ENCODE data around the gene SPDL1. TPM values are rescaled to one million over a fixed set of nuclear protein-coding genes. Genes with fewer than 3 reads are reported as not detected.

The SPDL1 gene
- total and polyA plus RNA-seq, 4 donors = 0.89 to 11.5 (median 3.0) TPM

DNA sequence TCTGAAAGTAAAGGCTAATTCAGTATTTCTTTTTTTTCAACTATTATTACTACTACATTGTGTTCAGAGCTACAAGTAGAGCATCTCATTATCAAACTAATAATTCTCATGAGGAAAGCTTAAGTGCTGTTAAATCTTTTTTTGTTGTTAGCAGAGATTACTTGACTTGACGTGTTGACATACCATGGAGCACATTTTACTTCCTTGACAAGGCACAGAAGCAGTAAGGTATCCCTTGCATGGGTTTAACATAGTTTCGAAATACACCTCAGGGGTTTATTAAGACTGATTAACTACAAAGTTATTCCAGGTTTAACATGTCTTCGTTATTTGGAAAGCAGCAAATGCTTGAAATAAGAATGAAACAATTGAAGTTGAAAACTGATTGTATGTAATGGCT lies 7.0 kb downstream of the SPDL1 start:
- Histone ChIP-seq H3K9ac (ENCODE audit: low read depth in 1 of 2, low read length in 2 of 2) (no peak overlapping the region), H3K4me3 (ENCODE audit: low read depth in 1 of 3, low read length in 3 of 3) (no peak overlapping the region), H3K4me1 (ENCODE audit: control insufficient read depth in 4 of 4, insufficient read depth in 4 of 4, low read length in 3 of 4) (no peaks in the 10 kb centered on the region), H3K36me3 (ENCODE audit: control insufficient read depth in 4 of 4, insufficient read depth in 3 of 4, low read depth in 1 of 4, low read length in 3 of 4) (peaks cover 0 to 13% (median 2%) of the 10 kb centered on the region in 4 donors), H3K27ac (ENCODE audit: low read depth in 1 of 2, low read length in 2 of 2) (no peak overlapping the region), H3K27me3 (ENCODE audit: control insufficient read depth in 4 of 4, insufficient read depth in 4 of 4, low read length in 3 of 4) (no peaks in the 10 kb centered on the region), H3K9me3 (ENCODE audit: control insufficient read depth in 4 of 4, low read length in 3 of 4) (no peaks in the 10 kb centered on the region)
- TF ChIP-seq, protein P1, sequence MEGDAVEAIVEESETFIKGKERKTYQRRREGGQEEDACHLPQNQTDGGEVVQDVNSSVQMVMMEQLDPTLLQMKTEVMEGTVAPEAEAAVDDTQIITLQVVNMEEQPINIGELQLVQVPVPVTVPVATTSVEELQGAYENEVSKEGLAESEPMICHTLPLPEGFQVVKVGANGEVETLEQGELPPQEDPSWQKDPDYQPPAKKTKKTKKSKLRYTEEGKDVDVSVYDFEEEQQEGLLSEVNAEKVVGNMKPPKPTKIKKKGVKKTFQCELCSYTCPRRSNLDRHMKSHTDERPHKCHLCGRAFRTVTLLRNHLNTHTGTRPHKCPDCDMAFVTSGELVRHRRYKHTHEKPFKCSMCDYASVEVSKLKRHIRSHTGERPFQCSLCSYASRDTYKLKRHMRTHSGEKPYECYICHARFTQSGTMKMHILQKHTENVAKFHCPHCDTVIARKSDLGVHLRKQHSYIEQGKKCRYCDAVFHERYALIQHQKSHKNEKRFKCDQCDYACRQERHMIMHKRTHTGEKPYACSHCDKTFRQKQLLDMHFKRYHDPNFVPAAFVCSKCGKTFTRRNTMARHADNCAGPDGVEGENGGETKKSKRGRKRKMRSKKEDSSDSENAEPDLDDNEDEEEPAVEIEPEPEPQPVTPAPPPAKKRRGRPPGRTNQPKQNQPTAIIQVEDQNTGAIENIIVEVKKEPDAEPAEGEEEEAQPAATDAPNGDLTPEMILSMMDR (IDR thresholded peaks at IDR 0.05; ENCODE audit: low read depth, low read length, missing input control) = no peak
- no peak for TF ChIP-seq FOXA2 (IDR thresholded peaks at IDR 0.05)
- no peak for TF ChIP-seq FOXA1 (IDR thresholded peaks at IDR 0.05)
- TF ChIP-seq RXRA (IDR thresholded peaks at IDR 0.05) = no peak
- TF ChIP-seq EGR1 (IDR thresholded peaks at IDR 0.05; ENCODE audit: low read depth in 2 of 2) = no peak
- TF ChIP-seq RAD21 (IDR thresholded peaks at IDR 0.05) = no peak
- no peak for TF ChIP-seq TAF1 (conservative IDR thresholded peaks at IDR 0.05)
- no peak for TF ChIP-seq GABPA (IDR thresholded peaks at IDR 0.05 in 1 of 2, conservative IDR thresholded peaks at IDR 0.05 in 1 of 2)
- TF ChIP-seq, protein P2, sequence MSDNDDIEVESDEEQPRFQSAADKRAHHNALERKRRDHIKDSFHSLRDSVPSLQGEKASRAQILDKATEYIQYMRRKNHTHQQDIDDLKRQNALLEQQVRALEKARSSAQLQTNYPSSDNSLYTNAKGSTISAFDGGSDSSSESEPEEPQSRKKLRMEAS (IDR thresholded peaks at IDR 0.05) = no peak
- TF ChIP-seq JUND (IDR thresholded peaks at IDR 0.05) = no peak
- TF ChIP-seq HNF4G (IDR thresholded peaks at IDR 0.05) = no peak
- no peak for TF ChIP-seq HNF4A (conservative IDR thresholded peaks at IDR 0.05)
- TF ChIP-seq, protein P3, sequence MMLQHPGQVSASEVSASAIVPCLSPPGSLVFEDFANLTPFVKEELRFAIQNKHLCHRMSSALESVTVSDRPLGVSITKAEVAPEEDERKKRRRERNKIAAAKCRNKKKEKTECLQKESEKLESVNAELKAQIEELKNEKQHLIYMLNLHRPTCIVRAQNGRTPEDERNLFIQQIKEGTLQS (IDR thresholded peaks at IDR 0.05) = no peak
- no peak for TF ChIP-seq NR2F2 (IDR thresholded peaks at IDR 0.05)
- no peak for TF ChIP-seq YY1 (IDR thresholded peaks at IDR 0.05)
- TF ChIP-seq SP1 (IDR thresholded peaks at IDR 0.05) = no peak
- DNase-seq (ENCODE audit: low spot score) = no peak
- 95% methylated on average over 3 of the region's 3 CpGs for WGBS

DNA sequence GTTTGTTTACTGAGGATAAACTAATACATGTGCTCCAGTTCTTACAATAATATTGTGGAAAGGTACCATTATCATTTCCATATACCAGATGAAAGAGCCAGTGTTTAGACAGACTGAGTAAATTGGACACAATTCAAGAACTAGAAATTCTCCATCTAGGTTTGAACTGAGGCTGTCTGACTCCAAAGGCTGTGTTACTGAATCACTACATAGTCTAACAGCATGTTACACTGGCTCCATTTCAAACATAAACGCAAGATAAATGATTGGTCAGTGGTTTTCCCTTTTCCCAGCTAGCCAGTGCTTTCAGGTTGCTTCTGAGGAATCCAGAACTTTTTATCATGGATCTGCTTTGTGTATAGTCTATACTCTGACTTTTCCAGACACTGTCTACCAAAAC lies 8.1 kb downstream of the SPDL1 start:
- Histone ChIP-seq H3K27ac (ENCODE audit: low read depth in 1 of 2, low read length in 2 of 2) (no peak overlapping the region), H3K4me1 (ENCODE audit: control insufficient read depth in 4 of 4, insufficient read depth in 4 of 4, low read length in 3 of 4) (no peaks in the 10 kb centered on the region), H3K9ac (ENCODE audit: low read depth in 1 of 2, low read length in 2 of 2) (no peak overlapping the region), H3K4me3 (ENCODE audit: low read depth in 1 of 3, low read length in 3 of 3) (no peak overlapping the region), H3K27me3 (ENCODE audit: control insufficient read depth in 4 of 4, insufficient read depth in 4 of 4, low read length in 3 of 4) (no peaks in the 10 kb centered on the region), H3K9me3 (ENCODE audit: control insufficient read depth in 4 of 4, low read length in 3 of 4) (no peaks in the 10 kb centered on the region), H3K36me3 (ENCODE audit: control insufficient read depth in 4 of 4, insufficient read depth in 3 of 4, low read depth in 1 of 4, low read length in 3 of 4) (peaks cover 0 to 16% (median 2%) of the 10 kb centered on the region in 4 donors)
- no peak for DNase-seq (ENCODE audit: low spot score)
- WGBS = 0% methylated on average over 1 of the region's 1 CpG
- TF ChIP-seq, protein P4, sequence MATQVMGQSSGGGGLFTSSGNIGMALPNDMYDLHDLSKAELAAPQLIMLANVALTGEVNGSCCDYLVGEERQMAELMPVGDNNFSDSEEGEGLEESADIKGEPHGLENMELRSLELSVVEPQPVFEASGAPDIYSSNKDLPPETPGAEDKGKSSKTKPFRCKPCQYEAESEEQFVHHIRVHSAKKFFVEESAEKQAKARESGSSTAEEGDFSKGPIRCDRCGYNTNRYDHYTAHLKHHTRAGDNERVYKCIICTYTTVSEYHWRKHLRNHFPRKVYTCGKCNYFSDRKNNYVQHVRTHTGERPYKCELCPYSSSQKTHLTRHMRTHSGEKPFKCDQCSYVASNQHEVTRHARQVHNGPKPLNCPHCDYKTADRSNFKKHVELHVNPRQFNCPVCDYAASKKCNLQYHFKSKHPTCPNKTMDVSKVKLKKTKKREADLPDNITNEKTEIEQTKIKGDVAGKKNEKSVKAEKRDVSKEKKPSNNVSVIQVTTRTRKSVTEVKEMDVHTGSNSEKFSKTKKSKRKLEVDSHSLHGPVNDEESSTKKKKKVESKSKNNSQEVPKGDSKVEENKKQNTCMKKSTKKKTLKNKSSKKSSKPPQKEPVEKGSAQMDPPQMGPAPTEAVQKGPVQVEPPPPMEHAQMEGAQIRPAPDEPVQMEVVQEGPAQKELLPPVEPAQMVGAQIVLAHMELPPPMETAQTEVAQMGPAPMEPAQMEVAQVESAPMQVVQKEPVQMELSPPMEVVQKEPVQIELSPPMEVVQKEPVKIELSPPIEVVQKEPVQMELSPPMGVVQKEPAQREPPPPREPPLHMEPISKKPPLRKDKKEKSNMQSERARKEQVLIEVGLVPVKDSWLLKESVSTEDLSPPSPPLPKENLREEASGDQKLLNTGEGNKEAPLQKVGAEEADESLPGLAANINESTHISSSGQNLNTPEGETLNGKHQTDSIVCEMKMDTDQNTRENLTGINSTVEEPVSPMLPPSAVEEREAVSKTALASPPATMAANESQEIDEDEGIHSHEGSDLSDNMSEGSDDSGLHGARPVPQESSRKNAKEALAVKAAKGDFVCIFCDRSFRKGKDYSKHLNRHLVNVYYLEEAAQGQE (IDR thresholded peaks at IDR 0.05) = no peak
- no peak for TF ChIP-seq FOXA2 (IDR thresholded peaks at IDR 0.05)
- TF ChIP-seq NR2F2 (IDR thresholded peaks at IDR 0.05) = no peak
- no peak for TF ChIP-seq SP1 (IDR thresholded peaks at IDR 0.05)
- no peak for TF ChIP-seq GABPA (IDR thresholded peaks at IDR 0.05 in 1 of 2, conservative IDR thresholded peaks at IDR 0.05 in 1 of 2)
- no peak for TF ChIP-seq YY1 (IDR thresholded peaks at IDR 0.05)
- TF ChIP-seq HNF4G (IDR thresholded peaks at IDR 0.05) = no peak
- TF ChIP-seq, protein P2 (IDR thresholded peaks at IDR 0.05) = no peak
- TF ChIP-seq, protein P1 (IDR thresholded peaks at IDR 0.05; ENCODE audit: low read depth, low read length, missing input control) = no peak
- no peak for TF ChIP-seq RXRA (IDR thresholded peaks at IDR 0.05)
- TF ChIP-seq EGR1 (IDR thresholded peaks at IDR 0.05; ENCODE audit: low read depth in 2 of 2) = no peak
- TF ChIP-seq HNF4A (conservative IDR thresholded peaks at IDR 0.05) = no peak
- TF ChIP-seq, protein P5, sequence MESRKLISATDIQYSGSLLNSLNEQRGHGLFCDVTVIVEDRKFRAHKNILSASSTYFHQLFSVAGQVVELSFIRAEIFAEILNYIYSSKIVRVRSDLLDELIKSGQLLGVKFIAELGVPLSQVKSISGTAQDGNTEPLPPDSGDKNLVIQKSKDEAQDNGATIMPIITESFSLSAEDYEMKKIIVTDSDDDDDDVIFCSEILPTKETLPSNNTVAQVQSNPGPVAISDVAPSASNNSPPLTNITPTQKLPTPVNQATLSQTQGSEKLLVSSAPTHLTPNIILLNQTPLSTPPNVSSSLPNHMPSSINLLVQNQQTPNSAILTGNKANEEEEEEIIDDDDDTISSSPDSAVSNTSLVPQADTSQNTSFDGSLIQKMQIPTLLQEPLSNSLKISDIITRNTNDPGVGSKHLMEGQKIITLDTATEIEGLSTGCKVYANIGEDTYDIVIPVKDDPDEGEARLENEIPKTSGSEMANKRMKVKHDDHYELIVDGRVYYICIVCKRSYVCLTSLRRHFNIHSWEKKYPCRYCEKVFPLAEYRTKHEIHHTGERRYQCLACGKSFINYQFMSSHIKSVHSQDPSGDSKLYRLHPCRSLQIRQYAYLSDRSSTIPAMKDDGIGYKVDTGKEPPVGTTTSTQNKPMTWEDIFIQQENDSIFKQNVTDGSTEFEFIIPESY (IDR thresholded peaks at IDR 0.05) = no peak
- no peak for TF ChIP-seq JUND (IDR thresholded peaks at IDR 0.05)

Data from liver (tissue), 9 donors.